ENCODE data around the gene ZNF785. TPM values are rescaled to one million over a fixed set of nuclear protein-coding genes. Genes with fewer than 3 reads are reported as not detected.
"Not testable (repeated sequence)": the region's sequence is repeated elsewhere in the genome, so short reads cannot be mapped to it uniquely, and the experiment has no call there.

ZNF785 gene
- total RNA-seq, 4 donors from 2014 or later, result 9.5 to 19.2 (median 10.4) TPM

DNA sequence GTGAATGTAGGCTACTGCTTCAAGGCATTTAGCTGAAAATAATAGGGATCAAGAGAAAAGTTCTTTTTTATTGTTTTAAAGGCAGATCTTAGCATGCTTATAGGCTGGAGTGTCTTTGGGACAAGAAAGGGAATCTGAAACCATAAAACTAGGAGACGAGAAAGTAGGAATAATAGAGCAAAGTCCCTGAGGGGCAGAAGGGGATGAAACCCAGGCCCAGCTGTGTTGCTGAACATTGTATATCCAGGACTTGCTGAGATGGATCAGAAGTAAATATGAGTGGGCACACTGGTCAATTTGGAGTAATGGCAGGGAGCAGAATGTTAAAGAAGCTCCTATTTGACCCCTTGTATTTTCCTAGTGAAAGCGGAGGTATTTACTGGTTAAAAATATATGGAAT, 15.4 kb upstream of the ZNF785 start:
- intact Hi-C loops (cut with DNase I; ENCODE audit: low total_unique reads), result no loop called here
- no peak for DNase-seq (ENCODE audit: low spot score in 2 of 2)
- 91 to 98% methylated on average over 2 of the region's 2 CpGs for WGBS, 2 donors
- TF ChIP-seq, protein P1, sequence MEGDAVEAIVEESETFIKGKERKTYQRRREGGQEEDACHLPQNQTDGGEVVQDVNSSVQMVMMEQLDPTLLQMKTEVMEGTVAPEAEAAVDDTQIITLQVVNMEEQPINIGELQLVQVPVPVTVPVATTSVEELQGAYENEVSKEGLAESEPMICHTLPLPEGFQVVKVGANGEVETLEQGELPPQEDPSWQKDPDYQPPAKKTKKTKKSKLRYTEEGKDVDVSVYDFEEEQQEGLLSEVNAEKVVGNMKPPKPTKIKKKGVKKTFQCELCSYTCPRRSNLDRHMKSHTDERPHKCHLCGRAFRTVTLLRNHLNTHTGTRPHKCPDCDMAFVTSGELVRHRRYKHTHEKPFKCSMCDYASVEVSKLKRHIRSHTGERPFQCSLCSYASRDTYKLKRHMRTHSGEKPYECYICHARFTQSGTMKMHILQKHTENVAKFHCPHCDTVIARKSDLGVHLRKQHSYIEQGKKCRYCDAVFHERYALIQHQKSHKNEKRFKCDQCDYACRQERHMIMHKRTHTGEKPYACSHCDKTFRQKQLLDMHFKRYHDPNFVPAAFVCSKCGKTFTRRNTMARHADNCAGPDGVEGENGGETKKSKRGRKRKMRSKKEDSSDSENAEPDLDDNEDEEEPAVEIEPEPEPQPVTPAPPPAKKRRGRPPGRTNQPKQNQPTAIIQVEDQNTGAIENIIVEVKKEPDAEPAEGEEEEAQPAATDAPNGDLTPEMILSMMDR (IDR thresholded peaks at IDR 0.05), result no peak
- TF ChIP-seq POLR2A (IDR thresholded peaks at IDR 0.05), result no peak
- no peak overlapping the region for H3K4me3 ChIP-seq (ENCODE audit: low read depth, poor library complexity, severe bottlenecking)

DNA sequence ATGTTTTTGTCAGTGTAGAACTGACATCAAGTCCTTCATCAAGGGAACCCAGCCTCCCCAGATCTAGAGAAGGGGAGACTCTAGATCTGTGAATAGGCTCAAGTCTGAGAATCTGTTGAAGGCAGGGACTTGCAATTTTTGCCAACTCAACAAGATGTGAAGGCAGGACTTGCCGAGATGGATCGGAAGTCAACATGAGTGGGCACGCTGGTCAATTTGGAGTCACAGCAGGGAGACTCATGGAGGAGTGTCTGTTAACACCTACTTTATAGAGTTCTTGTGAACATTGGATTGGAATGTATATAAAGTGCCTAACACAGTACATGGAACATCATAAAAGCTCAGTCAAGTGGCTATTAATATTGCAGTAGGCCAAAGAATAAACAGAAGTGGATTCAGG, 14.7 kb upstream of the ZNF785 start:
- TF ChIP-seq, protein P1 (IDR thresholded peaks at IDR 0.05), result no peak
- no peak for TF ChIP-seq POLR2A (IDR thresholded peaks at IDR 0.05)
- H3K4me3 ChIP-seq (ENCODE audit: low read depth, poor library complexity, severe bottlenecking), result no peak overlapping the region
- intact Hi-C loops (cut with DNase I; ENCODE audit: low total_unique reads), result no loop called here
- 85 to 86% methylated on average over 3 of the region's 3 CpGs for WGBS, 2 donors
- DNase-seq (ENCODE audit: low spot score in 2 of 2), result no peak

DNA sequence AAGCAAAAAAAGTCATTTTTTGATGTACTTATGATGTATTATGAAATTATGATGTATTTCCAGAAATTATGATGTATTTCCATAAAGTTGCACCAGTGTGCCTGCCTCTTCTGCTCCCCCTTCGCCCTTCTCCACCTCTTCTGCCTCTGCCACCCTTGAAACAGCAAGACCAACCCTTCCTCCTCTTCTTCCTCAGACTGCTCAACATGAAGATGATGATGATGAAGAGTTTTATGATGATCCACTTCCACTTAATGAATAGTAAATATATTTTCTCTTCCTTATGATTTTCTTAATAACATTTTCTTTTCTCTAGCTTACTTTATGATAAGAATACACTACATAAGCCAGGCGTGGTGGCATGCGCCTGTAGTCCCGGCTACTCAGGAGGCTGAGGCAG, 7.4 kb upstream of the ZNF785 start:
- DNase-seq (ENCODE audit: low spot score in 2 of 2), result no peak
- no peak for TF ChIP-seq POLR2A (IDR thresholded peaks at IDR 0.05)
- TF ChIP-seq, protein P1 (IDR thresholded peaks at IDR 0.05), result no peak
- no peak overlapping the region for H3K4me3 ChIP-seq (ENCODE audit: low read depth, poor library complexity, severe bottlenecking)
- intact Hi-C loops (cut with DNase I; ENCODE audit: low total_unique reads), result no loop called here
- WGBS, 2 donors, result 95 to 96% methylated on average over 4 of the region's 4 CpGs

DNA sequence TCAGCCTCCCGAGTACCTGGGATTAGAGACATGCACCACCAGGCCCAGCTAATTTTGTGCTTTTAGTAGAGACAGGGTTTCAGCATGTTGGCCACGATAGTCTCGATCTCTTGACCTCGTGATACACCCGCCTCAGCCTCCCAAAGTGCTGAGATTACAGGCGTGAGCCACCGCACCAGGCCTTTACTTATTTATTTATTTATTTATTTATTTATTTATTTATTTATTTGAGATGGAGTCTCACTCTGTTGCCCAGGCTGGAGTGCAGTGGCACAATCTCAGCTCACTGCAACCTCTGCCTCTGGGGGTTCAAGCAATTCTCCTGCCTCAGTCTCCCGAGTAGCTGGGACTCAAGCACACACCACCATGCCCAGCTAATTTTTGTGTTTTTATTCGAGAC, 5.4 kb upstream of the ZNF785 start:
- intact Hi-C loops (cut with DNase I; ENCODE audit: low total_unique reads); H3K4me3 ChIP-seq (ENCODE audit: low read depth, poor library complexity, severe bottlenecking); DNase-seq (ENCODE audit: low spot score in 2 of 2): not testable (repeated sequence)
- WGBS, 2 donors, result 92 to 95% methylated on average over 9 of the region's 9 CpGs

DNA sequence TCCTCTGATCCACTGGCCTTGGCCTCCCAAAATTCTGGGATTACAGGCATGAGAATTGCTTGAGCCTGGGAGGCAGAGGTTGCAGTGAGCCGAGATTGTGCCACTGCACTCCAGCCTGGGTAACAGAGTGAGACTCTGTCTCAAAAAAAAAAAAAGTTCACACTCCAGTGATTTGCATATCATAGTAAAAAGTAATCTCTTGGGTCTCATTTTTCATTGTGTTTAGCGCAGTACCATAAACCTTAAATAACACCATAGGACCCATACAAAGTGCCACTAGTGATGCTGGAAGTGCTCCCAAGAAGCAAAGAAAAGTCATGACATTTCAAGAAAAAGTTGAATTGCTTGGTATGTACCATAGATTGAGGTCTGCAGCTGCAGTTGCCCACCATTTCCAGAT, 4.1 kb upstream of the ZNF785 start:
- 95 to 96% methylated on average over 2 of the region's 2 CpGs for WGBS, 2 donors

DNA sequence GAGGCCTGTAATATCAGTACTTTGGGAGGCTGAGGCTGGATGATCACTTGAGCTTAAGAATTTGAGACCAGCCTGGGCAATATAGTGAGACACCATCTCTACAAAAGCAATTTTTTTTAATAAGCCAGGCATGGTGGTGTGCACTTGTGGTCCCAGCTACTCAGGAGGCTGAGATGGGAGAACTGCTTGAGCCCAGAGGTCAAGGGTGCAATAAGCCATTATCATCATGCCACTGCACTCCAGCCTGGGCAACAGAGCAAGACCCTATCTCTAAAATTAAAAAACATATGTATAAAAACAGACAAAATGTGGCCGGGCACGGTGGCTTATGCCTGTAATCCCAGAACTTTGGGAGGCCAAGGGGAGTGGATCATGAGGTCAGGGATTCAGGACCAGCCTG, 3.2 kb upstream of the ZNF785 start:
- intact Hi-C loops (cut with DNase I; ENCODE audit: low total_unique reads), result no loop called here
- H3K4me3 ChIP-seq (ENCODE audit: low read depth, poor library complexity, severe bottlenecking), result no peak overlapping the region
- 93 to 98% methylated on average over 2 of the region's 2 CpGs for WGBS, 2 donors
- no peak for DNase-seq (ENCODE audit: low spot score in 2 of 2)
- TF ChIP-seq POLR2A (IDR thresholded peaks at IDR 0.05), result no peak
- TF ChIP-seq, protein P1 (IDR thresholded peaks at IDR 0.05), result no peak

More for the DNA sequence above, 4.1 kb upstream of the ZNF785 start:
- H3K4me3 ChIP-seq (ENCODE audit: low read depth, poor library complexity, severe bottlenecking); DNase-seq (ENCODE audit: low spot score in 2 of 2); intact Hi-C loops (cut with DNase I; ENCODE audit: low total_unique reads): not testable (repeated sequence)

DNA sequence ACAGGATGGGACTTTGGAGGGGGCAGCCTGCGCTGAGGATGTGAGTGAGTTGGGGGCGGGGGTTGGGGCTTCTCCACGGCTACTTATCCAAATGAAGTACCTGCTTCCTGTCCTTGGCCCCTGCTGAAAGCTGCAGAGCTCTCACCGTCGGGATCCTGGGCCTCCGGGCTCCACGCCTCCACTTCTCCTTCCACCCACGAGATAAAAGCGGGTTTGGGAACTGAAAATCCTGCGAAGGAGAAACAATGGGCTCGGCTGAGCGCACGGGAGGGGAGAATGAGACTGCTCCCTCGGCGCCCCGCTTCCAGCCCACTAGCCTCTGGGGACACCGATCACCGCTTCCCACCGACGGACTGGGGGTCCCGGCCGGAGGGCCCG, 486 bp downstream of the ZNF785 start:
- 1% methylated on average over 18 to 23 of the region's 23 CpGs for WGBS, 2 donors
- TF ChIP-seq POLR2A (IDR thresholded peaks at IDR 0.05), result no peak
- TF ChIP-seq, protein P1 (IDR thresholded peaks at IDR 0.05), result no peak
- H3K4me3 ChIP-seq (ENCODE audit: low read depth, poor library complexity, severe bottlenecking), result peak overlapping the region; percentile 56
- intact Hi-C loops (cut with DNase I; ENCODE audit: low total_unique reads), result no loop called here
- peak in 1 of 2 donors; percentile 89 for DNase-seq (ENCODE audit: low spot score in 2 of 2)

Data from lower leg skin (tissue), 4 donors.